ENCODE data around the gene TUBGCP2.
"Not testable (repeated sequence)": the region's sequence is repeated elsewhere in the genome, so short reads cannot be mapped to it uniquely, and the experiment has no call there.

Gene TUBGCP2

DNA sequence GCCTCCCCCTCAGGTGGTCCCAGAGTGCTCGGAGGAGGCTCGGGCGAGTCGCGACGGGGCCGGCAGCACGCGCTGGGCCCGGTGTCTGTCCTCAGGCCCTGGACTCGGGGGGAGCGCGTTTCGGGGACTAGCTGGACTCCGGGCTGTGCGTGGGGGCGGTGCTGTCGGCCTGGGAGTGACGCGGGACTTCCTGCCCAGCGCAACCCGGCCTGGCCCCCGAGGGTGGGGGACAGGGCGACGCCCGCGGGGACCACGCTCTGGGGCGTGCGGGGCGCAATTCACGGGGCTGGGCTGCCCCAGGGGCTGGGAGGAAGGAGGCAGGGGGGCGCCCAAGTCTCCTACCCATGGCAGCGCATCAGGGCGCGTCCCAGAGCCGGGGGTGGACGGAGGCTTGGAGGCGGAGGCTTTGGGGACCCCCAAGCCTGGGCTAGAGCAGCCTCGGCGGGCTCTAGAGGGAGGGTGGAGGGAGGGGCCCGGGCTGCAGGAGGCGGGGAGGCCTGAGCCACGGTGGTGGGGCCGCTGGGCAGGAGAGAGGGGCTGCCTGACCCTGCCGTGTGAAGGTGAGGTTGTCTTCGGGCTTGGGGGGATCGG lies 73.3 kb downstream of the TUBGCP2 start:
- in situ Hi-C loops (cut with MboI; ENCODE audit: low sequenced_read_pairs): no loop called here

DNA sequence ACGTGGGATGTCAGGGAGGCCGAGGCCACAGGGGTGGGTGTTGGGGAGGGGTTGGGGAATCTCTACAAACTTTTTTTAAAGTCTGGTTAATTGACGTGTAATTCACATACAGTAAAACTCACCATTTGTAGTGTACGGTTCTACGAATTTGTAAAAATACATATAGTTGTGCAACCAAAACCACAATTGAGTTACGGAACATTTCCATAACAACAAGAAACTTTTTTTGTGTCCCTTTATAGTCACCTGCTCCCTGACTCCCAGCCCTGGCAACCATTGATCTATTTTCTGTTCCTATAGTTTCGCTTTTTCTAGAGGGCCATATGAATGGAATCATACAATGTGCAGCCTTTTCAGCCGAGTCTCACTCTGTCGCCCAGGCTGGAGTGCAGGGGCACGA lies 73.9 kb downstream of the TUBGCP2 start:
- in situ Hi-C loops (cut with MboI; ENCODE audit: low sequenced_read_pairs): not testable (repeated sequence)

DNA sequence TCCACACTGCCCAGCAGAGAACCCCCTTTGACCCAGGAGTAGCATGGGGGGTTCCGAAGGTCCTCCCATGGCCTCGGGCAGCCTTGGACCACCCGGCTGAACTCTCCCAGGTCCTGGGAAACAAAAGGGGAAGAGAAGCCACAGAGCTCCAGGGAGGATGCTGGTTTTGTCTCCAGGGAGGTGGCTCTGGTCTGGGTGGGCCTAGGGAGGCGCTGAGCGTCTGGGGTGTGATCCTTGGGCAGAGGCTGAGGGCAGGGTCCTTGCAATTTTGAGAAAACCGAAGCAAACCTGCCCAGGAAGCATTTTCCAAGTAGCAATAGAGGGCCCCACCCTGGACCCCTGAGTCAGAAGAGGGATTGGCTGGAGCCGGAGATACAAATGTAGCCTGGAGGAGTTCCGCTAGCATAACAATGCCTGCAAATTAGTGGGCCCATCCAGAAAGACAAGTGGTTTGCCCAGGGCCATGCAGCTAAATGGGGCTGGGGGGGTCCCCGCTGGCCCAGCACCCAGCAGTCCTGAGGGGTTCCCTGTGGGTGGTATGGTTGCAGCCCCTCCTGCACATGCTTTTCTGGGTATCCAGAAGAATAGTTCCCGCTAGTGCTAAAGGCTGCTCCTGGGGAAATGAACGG lies 76.6 kb downstream of the TUBGCP2 start:
- in situ Hi-C loops (cut with MboI; ENCODE audit: low sequenced_read_pairs): no loop called here

DNA sequence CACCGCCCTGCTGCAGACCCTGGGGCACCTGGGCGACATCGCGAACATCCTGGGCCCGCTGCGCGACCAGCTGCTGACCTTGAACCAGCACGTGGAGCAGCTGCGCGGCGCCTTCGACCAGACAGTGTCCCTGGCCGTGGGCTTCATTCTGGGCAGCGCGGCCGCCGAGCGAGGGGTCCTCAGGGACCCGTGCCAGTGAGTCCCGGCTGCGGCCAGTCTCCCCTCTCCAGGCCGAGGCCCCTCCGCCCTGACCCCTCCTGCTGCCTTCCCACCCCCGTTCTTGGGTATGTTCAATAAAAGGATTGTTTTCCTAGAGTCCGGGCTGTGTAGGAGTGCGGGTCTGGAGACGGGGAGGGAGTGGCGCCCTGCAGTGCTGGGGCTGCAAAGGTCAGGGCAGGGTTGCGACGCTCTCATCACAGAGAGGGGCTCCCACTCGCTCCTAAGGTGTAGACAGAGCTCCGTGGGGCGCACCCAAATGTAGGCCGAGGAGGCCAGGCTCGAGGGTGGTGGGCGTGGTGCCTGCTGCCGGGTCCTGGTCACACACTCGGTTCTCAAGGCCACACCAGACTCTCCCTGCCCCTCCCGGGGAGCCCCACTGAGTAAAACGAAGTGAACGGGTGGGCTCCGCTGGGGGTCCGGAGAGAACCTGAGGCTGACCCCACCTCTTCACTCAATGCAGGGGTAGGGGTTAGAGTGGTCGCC lies 77.3 kb downstream of the TUBGCP2 start:
- in situ Hi-C loops (cut with MboI; ENCODE audit: low sequenced_read_pairs): no loop called here

DNA sequence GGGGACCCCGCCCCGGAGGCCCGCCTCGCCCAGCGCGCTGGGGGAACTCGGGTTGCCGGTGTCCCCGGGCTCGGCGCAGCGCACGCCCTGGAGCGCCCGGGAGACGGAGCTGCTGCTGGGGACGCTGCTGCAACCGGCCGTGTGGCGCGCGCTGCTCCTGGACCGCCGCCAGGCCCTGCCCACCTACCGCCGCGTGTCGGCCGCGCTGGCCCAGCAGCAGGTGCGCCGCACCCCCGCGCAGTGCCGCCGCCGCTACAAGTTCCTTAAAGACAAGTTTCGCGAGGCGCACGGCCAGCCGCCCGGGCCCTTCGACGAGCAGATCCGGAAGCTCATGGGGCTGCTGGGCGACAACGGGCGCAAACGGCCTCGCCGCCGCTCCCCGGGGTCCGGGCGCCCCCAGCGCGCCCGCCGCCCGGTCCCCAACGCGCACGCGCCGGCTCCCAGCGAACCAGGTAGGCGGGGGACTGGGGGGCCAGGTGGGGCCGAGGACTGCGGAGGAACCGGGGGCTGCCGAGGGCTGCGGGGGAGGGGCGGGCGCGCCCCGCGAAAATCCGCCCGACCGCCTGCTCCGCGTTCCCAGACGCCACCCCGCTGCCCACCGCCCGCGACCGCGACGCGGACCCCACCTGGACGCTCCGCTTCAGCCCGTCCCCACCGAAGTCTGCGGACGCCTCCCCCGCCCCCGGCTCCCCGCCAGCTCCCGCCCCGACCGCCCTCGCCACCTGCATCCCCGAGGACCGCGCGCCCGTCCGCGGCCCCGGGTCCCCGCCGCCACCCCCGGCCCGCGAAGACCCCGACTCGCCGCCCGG lies 78.1 kb downstream of the TUBGCP2 start:
- in situ Hi-C loops (cut with MboI; ENCODE audit: low sequenced_read_pairs): no loop called here

DNA sequence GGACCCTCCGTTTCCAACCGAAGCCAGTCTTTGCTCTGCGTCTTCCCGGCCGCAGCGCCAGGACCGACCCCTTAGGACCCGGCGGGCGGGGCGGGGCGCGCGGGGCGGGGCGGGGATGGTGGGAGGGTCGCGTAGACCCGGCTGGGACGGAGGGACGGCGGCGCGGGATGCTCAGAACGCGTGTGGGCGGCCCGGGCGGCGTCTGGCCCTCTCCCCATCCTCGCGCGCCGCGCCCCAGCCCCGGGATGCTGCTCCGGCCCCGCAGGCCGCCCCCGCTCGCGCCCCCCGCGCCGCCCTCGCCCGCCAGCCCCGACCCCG lies 78.7 kb downstream of the TUBGCP2 start, which contains the start of gene UTF1:
TSS of gene UTF1 (plus strand) at position 174 of the 318 bp plus-strand sequence. CDS start at position 246, 72 bp downstream.
- in situ Hi-C loops (cut with MboI; ENCODE audit: low sequenced_read_pairs): no loop called here

DNA sequence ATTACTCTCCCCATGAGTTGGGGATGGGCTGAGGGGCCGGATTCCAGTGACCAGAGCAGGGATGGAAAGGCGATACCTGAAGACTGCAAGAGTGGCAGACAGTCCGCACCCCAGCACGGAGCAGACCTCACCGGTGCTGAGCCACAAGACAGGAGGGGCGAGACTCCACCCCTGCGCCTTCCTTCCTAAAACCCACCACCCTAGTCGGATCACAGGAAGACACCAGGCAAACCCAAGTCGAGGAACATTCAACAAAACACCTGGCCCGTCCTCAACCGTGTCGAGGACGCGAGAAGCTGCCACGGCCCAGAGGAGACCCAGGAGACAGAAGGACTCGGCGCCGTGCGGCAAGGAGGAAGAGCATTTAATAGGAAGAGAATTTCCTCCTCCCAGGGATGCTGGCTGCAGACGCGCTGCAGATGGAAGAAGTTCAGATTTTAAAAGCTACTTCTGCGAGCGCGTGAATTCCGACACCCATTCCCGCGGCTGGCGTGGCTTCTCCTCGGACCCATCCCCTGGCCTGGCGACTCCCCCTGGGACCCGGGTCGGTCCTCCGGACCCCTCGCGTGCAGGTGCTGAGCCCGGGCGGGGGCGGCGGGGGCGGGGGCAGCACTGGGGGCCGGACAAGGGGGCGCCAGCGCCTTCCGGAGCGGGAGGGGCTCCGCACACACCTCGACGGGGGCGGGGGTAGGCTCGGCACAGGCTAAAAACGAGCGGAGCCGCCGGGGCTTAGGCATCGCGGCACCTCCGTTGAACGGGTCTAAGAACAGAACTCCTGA lies 79.2 kb downstream of the TUBGCP2 start:
- in situ Hi-C loops (cut with MboI; ENCODE audit: low sequenced_read_pairs): no loop called here
